Mesenchymal stem cell (in vitro differentiated cells and primary cell): ENCODE data around the gene EFNA5.

Experiments
- DNase-seq: peaks from one replicate; pipeline ENCODE4 v3.0.0-alpha.2; 2013
- H2AFZ ChIP-seq: one replicate; pipeline ENCODE4 v1.6.1; 2013; ENCODE audit warnings: low read depth, mild to moderate bottlenecking, control low read depth, inconsistent platforms, low read length, moderate library complexity
- H2AK5ac ChIP-seq: 2 replicates; pipeline ENCODE4 v1.6.1; 2013; ENCODE audit warnings: low read length, moderate library complexity, mild to moderate bottlenecking, inconsistent platforms; ENCODE audit not compliant: severe bottlenecking
- H2BK120ac ChIP-seq: one replicate; pipeline ENCODE4 v1.6.1; 2013; ENCODE audit warnings: low read depth, mild to moderate bottlenecking, inconsistent platforms, low read length, moderate library complexity
- H2BK12ac ChIP-seq, 2 experiments: one replicate each; pipeline ENCODE4 v1.6.1; 2013; ENCODE audit warnings: inconsistent platforms in 2 of 2, low read length in 2 of 2, mild to moderate bottlenecking in 2 of 2, moderate library complexity in 2 of 2, control low read depth in 1 of 2
- H2BK15ac ChIP-seq: one replicate; pipeline ENCODE4 v1.6.1; 2013; ENCODE audit warnings: mild to moderate bottlenecking, low read depth, inconsistent platforms; ENCODE audit not compliant: poor library complexity, severe bottlenecking
- H2BK5ac ChIP-seq: 2 replicates; pipeline ENCODE4 v1.6.1; 2013; ENCODE audit warnings: low read depth, mild to moderate bottlenecking, low read length, control low read depth, inconsistent platforms; ENCODE audit not compliant: poor library complexity, severe bottlenecking
- H3K14ac ChIP-seq, 2 experiments: one replicate each; pipeline ENCODE4 v1.6.1; 2013; ENCODE audit warnings: inconsistent platforms in 2 of 2, low read length in 2 of 2, control low read depth in 1 of 2, mild to moderate bottlenecking in 1 of 2, moderate library complexity in 1 of 2
- H3K18ac ChIP-seq, 2 experiments: one replicate each; pipeline ENCODE4 v1.6.1; 2013; ENCODE audit warnings: inconsistent platforms in 2 of 2, low read length in 2 of 2, control low read depth in 1 of 2, low read depth in 1 of 2, mild to moderate bottlenecking in 1 of 2
- H3K23ac ChIP-seq, 2 experiments: one replicate each; pipeline ENCODE4 v1.6.1; 2013; ENCODE audit warnings: inconsistent platforms in 2 of 2, low read length in 2 of 2, mild to moderate bottlenecking in 2 of 2, moderate library complexity in 2 of 2, control low read depth in 1 of 2
- H3K27ac ChIP-seq: 2 replicates; pipeline ENCODE4 v1.5.1; 2013; ENCODE audit warnings: mild to moderate bottlenecking, moderate library complexity, low read length, control low read depth, inconsistent platforms; ENCODE audit not compliant: poor library complexity, severe bottlenecking
- H3K27me3 ChIP-seq, 2 experiments: 2 replicates each; pipeline versions ENCODE4 v1.6.1 to v1.7.0; 2013; ENCODE audit warnings: low read length in 2 of 2, mild to moderate bottlenecking in 2 of 2, moderate library complexity in 2 of 2, control low read depth in 1 of 2, inconsistent platforms in 1 of 2; ENCODE audit not compliant: control insufficient read depth in 1 of 2, insufficient read depth in 1 of 2
- H3K36me3 ChIP-seq, 2 experiments: 2 replicates each; pipeline versions ENCODE4 v1.6.1 to v1.7.0; 2013; ENCODE audit warnings: low read length in 2 of 2, control low read depth in 1 of 2, inconsistent platforms in 1 of 2, low read depth in 1 of 2, mild to moderate bottlenecking in 1 of 2; ENCODE audit not compliant: insufficient read depth in 2 of 2, control insufficient read depth in 1 of 2
- H3K4ac ChIP-seq, 2 experiments: one replicate each; pipeline ENCODE4 v1.6.1; 2013; ENCODE audit warnings: inconsistent platforms in 2 of 2, low read length in 2 of 2, mild to moderate bottlenecking in 2 of 2, moderate library complexity in 2 of 2, control low read depth in 1 of 2, low read depth in 1 of 2
- H3K4me1 ChIP-seq: 2 replicates; pipeline ENCODE4 v1.6.1; 2013; ENCODE audit warnings: low read depth, low read length, control low read depth; ENCODE audit not compliant: control insufficient read depth, insufficient read depth
- H3K4me2 ChIP-seq: 2 replicates; pipeline ENCODE4 v1.6.1; 2013; ENCODE audit warnings: low read length, mild to moderate bottlenecking, inconsistent platforms; ENCODE audit not compliant: poor library complexity, severe bottlenecking
- H3K4me3 ChIP-seq, 2 experiments: 2 replicates each; pipeline versions ENCODE4 v1.5.1 to v1.7.0; 2013; ENCODE audit warnings: low read length in 2 of 2, mild to moderate bottlenecking in 2 of 2, control low read depth in 1 of 2, low read depth in 1 of 2; ENCODE audit not compliant: insufficient read depth in 1 of 2
- H3K79me1 ChIP-seq: replicated peaks from 2 replicates; pipeline ENCODE4 v1.6.1; 2013; ENCODE audit warnings: mild to moderate bottlenecking, control low read depth, low read length, inconsistent platforms; ENCODE audit not compliant: poor library complexity, severe bottlenecking
- H3K9ac ChIP-seq: 2 replicates; pipeline ENCODE4 v1.7.0; 2013; ENCODE audit warnings: mild to moderate bottlenecking, low read length, moderate library complexity
- H3K9me3 ChIP-seq: 2 replicates; pipeline ENCODE4 v1.7.0; 2013; ENCODE audit warnings: mild to moderate bottlenecking, low read length; ENCODE audit not compliant: control insufficient read depth
- H4K8ac ChIP-seq: one replicate; pipeline ENCODE4 v1.6.1; 2013; ENCODE audit warnings: inconsistent platforms, mild to moderate bottlenecking, low read length, moderate library complexity
- H4K91ac ChIP-seq: one replicate; pipeline ENCODE4 v1.6.1; 2013; ENCODE audit warnings: mild to moderate bottlenecking, low read length, inconsistent platforms
- WGBS: methylation state at CpG from one replicate; pipeline ENCODE4 v1.1.7; 2013; ENCODE audit warnings: mixed read lengths; 5-methylcytosine and 5-hydroxymethylcytosine counted together

The EFNA5 gene

GRCh38 chr5:107612541-107612940, 58.2 kb downstream of the EFNA5 start:
- H3K4me3 ChIP-seq, result no peak overlapping the region
- H2BK12ac ChIP-seq, result no peak overlapping the region
- no peaks in the 10 kb centered on the region for H3K27me3 ChIP-seq
- no peaks in the 10 kb centered on the region for H3K9me3 ChIP-seq
- no CpG with 5 or more reads among the region's 1 CpG for WGBS
- H3K79me1 ChIP-seq, result peaks cover 3% of the 10 kb centered on the region
- no peak overlapping the region for H3K27ac ChIP-seq
- no peak overlapping the region for H3K9ac ChIP-seq
- no peak overlapping the region for H2BK15ac ChIP-seq
- H4K91ac ChIP-seq, result no peak overlapping the region
- no peak overlapping the region for H3K4me2 ChIP-seq
- no peak overlapping the region for H2BK5ac ChIP-seq
- no peaks in the 10 kb centered on the region for H3K36me3 ChIP-seq
- no peak overlapping the region for H4K8ac ChIP-seq
- no peak overlapping the region for H3K23ac ChIP-seq
- no peak for DNase-seq
- no peak overlapping the region for H2AK5ac ChIP-seq
- H2BK120ac ChIP-seq, result no peak overlapping the region
- H2AFZ ChIP-seq, result no peak overlapping the region
- peaks cover 3% of the 10 kb centered on the region for H3K4me1 ChIP-seq
- no peak overlapping the region for H3K18ac ChIP-seq
- H3K4ac ChIP-seq, result no peak overlapping the region
- H3K14ac ChIP-seq, result no peak overlapping the region

- no peak overlapping the region for H2BK120ac ChIP-seq
- no peak for DNase-seq
- H3K27ac ChIP-seq, result peak overlapping the region; percentile 63
- peaks cover 4% of the 10 kb centered on the region for H3K4me1 ChIP-seq
- no peak overlapping the region for H2AFZ ChIP-seq
- no peak overlapping the region for H2BK12ac ChIP-seq
- no peaks in the 10 kb centered on the region for H3K9me3 ChIP-seq
- H2AK5ac ChIP-seq, result no peak overlapping the region
- H3K36me3 ChIP-seq, result no peaks in the 10 kb centered on the region
- H3K4me2 ChIP-seq, result no peak overlapping the region
- no peak overlapping the region for H3K18ac ChIP-seq
- H3K14ac ChIP-seq, result no peak overlapping the region
- no peak overlapping the region for H3K9ac ChIP-seq
- no peaks in the 10 kb centered on the region for H3K27me3 ChIP-seq
- H3K79me1 ChIP-seq, result peaks cover 4% of the 10 kb centered on the region
- H3K4me3 ChIP-seq, result no peak overlapping the region
- no peak overlapping the region for H4K8ac ChIP-seq
- H3K4ac ChIP-seq, result no peak overlapping the region
- H2BK5ac ChIP-seq, result no peak overlapping the region
- no peak overlapping the region for H2BK15ac ChIP-seq
- 95% methylated on average over 12 of the region's 12 CpGs for WGBS
- no peak overlapping the region for H4K91ac ChIP-seq
- H3K23ac ChIP-seq, result no peak overlapping the region
Observed at GRCh38 chr5:107610798-107611197, 59.9 kb downstream of the EFNA5 start.

- no peaks in the 10 kb centered on the region for H3K36me3 ChIP-seq
- H2AK5ac ChIP-seq, result no peak overlapping the region
- H3K18ac ChIP-seq, result no peak overlapping the region
- H2AFZ ChIP-seq, result no peak overlapping the region
- H3K9ac ChIP-seq, result no peak overlapping the region
- no peaks in the 10 kb centered on the region for H3K9me3 ChIP-seq
- no peak overlapping the region for H3K27ac ChIP-seq
- no peak overlapping the region for H4K91ac ChIP-seq
- 83% methylated on average over 9 of the region's 9 CpGs for WGBS
- no peak overlapping the region for H2BK120ac ChIP-seq
- no peak overlapping the region for H3K23ac ChIP-seq
- no peak for DNase-seq
- no peak overlapping the region for H3K4ac ChIP-seq
- no peak overlapping the region for H2BK12ac ChIP-seq
- no peak overlapping the region for H3K14ac ChIP-seq
- H3K4me1 ChIP-seq, result peaks cover 6% of the 10 kb centered on the region
- H3K79me1 ChIP-seq, result peaks cover 9% of the 10 kb centered on the region
- H2BK5ac ChIP-seq, result no peak overlapping the region
- H3K4me3 ChIP-seq, result no peak overlapping the region
- H2BK15ac ChIP-seq, result no peak overlapping the region
- no peak overlapping the region for H3K4me2 ChIP-seq
- no peaks in the 10 kb centered on the region for H3K27me3 ChIP-seq
- no peak overlapping the region for H4K8ac ChIP-seq
Observed at GRCh38 chr5:107607671-107608345, 62.9 kb downstream of the EFNA5 start.

GRCh38 chr5:107607196-107607595, 63.5 kb downstream of the EFNA5 start:
- Histone ChIP-seq H3K9me3 (no peaks in the 10 kb centered on the region), H3K4me1 (peaks cover 6% of the 10 kb centered on the region), H3K4me2 (no peak overlapping the region), H3K9ac (no peak overlapping the region), H4K8ac (no peak overlapping the region), H3K36me3 (no peaks in the 10 kb centered on the region), H2BK15ac (no peak overlapping the region), H3K18ac (no peak overlapping the region), H2BK5ac (no peak overlapping the region), H3K14ac (no peak overlapping the region), H3K27me3 (no peaks in the 10 kb centered on the region), H3K23ac (no peak overlapping the region), H2AFZ (no peak overlapping the region), H3K4me3 (no peak overlapping the region), H2BK12ac (no peak overlapping the region), H3K27ac (no peak overlapping the region), H2AK5ac (no peak overlapping the region), H3K4ac (no peak overlapping the region), H4K91ac (no peak overlapping the region), H2BK120ac (no peak overlapping the region), H3K79me1 (peaks cover 9% of the 10 kb centered on the region)
- WGBS, result 97% methylated on average over 5 of the region's 6 CpGs
- DNase-seq, result no peak
